GM19240 (cell line): ENCODE results near the gene PCDHGB3.
"Not testable (repeated sequence)": the region's sequence is repeated elsewhere in the genome, so short reads cannot be mapped to it uniquely, and the experiment has no call there.

Experiments
- DNase-seq: peaks from one replicate; pipeline ENCODE4 v3.0.0; 2011; ENCODE audit warnings: low spot score; ENCODE audit not compliant: insufficient read length

The PCDHGB3 gene

GRCh38 chr5:141356950-141357349 lies 13.1 kb upstream of the PCDHGB3 start:
- no peak for DNase-seq

DNA sequence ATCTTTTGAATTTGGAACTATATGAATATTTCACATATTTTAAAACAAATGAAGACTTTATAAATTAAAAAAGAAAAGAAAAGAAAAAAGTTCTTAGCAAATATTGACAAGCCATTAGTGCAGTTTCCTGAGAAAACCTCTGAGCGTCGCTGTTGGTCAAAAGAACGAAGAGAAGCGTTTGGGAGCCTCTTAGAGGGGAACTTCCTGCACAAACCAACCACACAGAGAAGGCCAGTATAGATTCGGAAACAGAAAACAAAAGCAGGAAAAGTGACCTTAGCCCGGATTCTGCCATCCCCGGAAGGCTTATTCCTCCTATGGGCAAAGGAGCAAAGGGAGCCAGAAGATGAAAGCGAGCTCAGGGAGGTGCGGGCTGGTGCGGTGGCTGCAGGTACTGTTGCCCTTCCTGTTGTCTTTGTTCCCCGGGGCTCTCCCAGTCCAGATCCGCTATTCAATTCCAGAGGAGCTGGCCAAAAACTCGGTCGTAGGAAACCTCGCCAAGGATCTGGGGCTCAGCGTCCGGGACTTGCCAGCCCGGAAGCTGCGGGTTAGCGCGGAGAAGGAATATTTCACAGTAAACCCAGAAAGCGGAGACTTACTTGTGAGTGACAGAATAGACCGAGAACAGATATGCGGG lies 10.1 kb upstream of the PCDHGB3 start, which contains the start of gene PCDHGB2:
TSS of gene PCDHGB2 (plus strand) at position 205 of the 637 bp plus-strand sequence. CDS start at position 347, 142 bp downstream.
- DNase-seq: peak; percentile 22

DNA sequence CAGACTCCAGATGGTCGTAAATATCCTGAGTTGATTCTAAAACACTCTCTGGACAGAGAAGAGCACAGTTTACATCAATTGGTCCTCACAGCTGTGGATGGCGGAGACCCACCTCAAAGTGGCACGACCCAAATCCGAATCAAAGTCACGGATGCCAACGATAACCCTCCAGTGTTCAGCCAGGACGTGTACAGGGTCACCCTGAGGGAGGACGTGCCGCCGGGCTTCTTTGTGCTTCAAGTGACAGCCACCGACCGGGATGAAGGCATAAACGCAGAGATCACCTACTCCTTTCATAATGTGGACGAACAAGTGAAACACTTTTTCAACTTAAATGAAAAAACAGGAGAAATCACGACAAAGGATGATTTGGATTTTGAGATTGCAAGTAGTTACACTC lies 9.4 kb upstream of the PCDHGB3 start:
- no peak for DNase-seq

- no peak for DNase-seq
Measured at GRCh38 chr5:141362719-141363118, 7.3 kb upstream of the PCDHGB3 start.

GRCh38 chr5:141363952-141364660 lies 5.9 kb upstream of the PCDHGB3 start, which contains the start of gene PCDHGA5:
Gene PCDHGA5 (plus strand): TSS chr5:141364162. CDS start chr5:141364331, 169 bp downstream.
- no peak for DNase-seq

- DNase-seq: no peak
Measured at GRCh38 chr5:141366016-141366896, 3.8 kb upstream of the PCDHGB3 start.

- DNase-seq: no peak
Measured at GRCh38 chr5:141371572-141372475, 1.8 kb downstream of the PCDHGB3 start.

DNA sequence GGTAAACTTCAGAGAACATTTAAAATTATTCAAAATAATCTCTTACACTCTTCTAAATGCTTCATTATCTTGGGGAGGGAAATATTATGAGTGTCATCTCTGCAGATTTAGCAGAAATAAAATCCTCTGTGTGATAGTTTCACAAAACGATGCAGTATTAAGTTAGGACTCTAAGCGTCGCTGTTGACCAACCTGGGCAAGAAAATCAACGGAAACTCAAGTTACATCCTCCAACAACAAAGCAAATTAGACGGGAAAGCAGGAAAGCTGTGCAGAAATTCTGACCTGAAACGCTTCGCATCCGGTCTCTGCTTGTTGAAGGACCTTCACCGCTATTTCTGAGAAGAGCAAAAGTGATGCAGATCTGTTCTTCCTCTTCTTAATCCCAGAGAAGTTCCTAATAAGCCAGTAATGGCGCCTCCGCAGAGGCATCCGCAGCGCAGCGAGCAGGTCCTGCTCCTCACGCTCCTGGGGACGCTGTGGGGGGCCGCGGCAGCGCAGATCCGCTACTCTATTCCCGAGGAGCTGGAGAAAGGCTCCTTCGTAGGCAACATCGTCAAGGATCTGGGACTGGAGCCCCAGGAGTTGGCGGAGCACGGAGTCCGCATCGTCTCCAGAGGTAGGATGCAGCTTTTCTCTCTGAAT lies 3.8 kb downstream of the PCDHGB3 start, which contains the start of gene PCDHGA6:
TSS of gene PCDHGA6 (plus strand) at position 219 of the 645 bp plus-strand sequence. CDS start at position 412, 193 bp downstream.
- DNase-seq: no peak

DNA sequence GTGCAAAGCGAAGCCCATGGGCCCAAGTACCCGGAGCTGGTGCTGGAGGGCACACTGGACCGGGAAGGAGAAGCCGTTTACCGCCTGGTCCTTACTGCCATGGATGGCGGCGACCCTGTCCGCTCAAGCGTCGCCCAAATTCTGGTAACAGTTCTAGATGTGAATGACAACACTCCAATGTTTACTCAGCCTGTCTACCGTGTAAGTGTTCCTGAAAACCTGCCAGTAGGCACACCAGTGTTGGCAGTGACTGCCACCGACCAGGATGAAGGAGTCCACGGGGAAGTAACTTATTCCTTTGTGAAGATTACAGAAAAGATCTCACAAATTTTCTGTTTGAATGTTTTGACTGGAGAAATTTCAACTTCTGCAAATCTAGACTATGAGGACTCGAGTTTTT lies 4.6 kb downstream of the PCDHGB3 start:
- DNase-seq: no peak

DNA sequence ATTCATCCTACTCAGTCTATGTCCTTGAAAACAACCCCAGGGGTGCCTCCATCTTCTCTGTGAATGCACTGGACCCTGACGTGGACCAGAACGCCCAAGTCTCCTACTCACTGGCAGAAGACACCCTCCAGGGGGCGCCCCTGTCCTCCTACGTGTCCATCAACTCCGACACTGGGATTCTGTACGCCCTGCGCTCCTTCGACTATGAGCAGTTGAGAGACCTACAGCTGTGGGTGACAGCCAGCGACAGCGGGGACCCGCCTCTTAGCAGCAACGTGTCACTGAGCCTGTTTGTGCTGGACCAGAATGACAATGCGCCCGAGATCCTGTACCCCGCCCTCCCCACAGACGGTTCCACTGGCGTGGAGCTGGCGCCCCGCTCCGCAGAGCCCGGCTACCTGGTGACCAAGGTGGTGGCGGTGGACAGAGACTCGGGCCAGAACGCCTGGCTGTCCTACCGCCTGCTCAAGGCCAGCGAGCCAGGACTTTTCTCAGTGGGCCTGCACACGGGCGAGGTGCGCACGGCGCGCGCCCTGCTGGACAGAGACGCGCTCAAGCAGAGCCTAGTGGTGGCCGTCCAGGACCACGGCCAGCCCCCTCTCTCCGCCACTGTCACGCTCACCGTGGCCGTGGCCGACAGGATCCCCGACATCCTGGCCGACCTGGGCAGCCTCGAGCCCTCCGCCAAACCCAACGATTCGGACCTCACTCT lies 5.6 kb downstream of the PCDHGB3 start:
- not testable (repeated sequence) for DNase-seq

DNA sequence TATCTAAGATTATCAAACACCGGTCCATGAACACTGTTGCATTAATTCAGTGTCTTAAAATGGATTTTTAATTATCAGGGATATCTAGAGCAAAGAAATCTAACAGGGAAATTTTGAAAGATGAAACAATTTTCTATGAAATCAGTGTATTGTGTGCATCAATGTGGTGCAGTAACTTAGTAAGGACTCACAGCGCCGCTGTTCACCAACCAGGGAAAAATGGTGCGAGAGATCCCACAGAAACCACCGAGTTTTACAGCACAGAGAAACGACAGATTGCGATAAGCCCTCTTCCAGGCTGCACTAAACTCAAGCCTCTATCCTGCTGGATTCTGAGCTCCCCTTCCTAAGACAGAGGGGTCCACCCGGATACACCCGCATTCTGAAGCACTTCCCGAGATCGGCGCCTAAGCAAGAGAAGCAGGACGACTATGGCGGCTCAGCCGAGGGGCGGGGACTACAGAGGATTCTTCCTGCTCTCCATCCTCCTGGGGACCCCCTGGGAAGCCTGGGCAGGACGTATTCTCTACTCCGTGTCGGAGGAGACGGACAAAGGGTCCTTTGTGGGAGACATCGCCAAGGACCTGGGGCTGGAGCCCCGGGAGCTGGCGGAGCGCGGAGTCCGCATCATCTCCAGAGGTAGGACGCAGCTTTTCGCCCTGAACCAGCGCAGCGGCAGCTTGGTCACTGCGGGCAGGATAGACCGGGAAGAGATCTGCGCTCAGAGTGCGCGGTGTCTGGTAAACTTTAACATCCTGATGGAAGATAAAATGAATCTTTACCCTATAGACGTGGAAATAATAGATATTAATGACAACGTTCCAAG lies 12.6 kb downstream of the PCDHGB3 start, which contains the start of gene PCDHGA7:
TSS of gene PCDHGA7 (plus strand) at position 274 of the 826 bp plus-strand sequence. CDS start at position 432, 158 bp downstream.
- DNase-seq: no peak

GRCh38 chr5:141383345-141383744 lies 13.3 kb downstream of the PCDHGB3 start:
- no peak for DNase-seq

DNA sequence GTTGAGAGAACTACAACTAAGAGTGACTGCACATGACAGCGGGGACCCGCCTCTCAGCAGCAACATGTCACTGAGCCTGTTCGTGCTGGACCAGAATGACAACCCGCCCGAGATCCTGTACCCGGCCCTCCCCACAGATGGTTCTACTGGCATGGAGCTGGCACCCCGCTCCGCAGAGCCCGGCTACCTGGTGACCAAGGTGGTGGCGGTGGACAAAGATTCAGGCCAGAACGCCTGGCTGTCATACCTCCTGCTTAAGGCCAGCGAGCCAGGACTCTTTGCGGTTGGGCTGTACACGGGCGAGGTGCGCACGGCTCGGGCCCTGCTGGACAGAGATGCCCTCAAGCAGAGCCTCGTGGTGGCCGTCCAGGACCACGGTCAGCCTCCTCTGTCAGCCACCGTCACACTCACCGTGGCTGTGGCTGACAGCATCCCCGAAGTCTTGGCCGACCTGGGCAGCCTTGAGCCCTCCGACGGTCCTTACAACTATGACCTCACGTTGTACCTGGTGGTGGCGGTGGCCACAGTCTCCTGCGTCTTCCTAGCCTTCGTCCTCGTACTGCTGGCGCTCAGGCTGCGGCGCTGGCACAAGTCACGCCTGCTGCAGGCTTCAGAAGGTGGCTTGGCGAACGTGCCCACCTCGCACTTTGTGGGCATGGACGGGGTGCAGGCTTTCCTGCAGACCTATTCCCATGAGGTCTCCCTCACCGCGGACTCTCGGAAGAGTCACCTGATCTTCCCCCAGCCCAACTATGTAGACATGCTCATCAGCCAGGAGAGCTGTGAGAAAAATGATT lies 14.6 kb downstream of the PCDHGB3 start:
- no peak for DNase-seq

DNA sequence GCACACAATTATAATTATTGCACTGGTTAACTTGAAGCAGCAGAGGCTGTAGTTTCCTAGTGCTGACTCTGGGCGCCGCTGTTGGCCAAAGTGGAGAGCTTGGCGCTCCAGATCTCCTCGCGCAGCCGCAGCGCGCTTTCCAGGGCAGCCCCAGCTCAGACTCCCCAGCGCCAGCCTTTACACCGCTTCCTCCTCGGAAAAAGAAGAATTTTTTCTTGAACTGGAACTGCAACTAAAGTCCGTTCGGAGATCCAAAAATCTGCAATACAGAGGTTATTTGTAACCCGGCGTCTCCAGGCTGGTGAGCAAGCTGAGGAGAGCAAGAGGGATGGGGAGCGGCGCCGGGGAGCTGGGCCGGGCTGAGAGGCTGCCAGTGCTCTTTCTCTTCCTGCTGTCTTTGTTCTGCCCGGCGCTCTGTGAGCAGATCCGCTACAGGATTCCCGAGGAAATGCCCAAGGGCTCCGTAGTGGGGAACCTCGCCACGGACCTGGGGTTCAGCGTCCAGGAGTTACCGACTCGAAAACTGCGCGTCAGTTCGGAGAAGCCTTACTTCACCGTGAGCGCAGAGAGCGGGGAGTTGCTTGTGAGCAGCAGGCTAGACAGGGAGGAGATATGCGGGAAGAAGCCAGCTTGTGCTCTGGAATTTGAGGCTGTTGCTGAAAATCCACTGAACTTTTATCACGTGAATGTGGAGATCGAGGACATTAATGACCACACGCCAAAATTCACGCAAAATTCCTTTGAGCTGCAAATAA lies 17.7 kb downstream of the PCDHGB3 start, which contains the start of gene PCDHGB4:
TSS of gene PCDHGB4 (plus strand) at position 142 of the 755 bp plus-strand sequence. CDS start at position 329, 187 bp downstream.
- DNase-seq: not testable (repeated sequence)

DNA sequence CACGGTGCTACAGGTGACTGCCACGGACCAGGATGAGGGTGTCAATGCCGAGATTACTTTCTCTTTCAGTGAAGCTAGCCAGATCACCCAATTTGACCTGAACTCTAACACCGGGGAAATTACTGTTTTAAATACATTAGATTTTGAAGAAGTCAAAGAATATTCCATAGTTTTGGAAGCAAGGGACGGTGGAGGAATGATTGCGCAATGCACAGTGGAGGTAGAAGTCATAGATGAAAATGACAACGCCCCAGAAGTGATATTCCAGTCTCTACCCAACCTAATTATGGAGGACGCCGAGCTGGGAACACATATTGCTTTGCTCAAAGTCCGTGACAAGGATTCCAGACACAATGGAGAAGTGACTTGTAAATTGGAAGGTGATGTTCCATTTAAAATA lies 18.6 kb downstream of the PCDHGB3 start:
- DNase-seq: no peak

- no peak for DNase-seq
Measured at GRCh38 chr5:141389153-141390042, 19.4 kb downstream of the PCDHGB3 start.
